ENCODE measurements around the gene F13A1.

DNA sequence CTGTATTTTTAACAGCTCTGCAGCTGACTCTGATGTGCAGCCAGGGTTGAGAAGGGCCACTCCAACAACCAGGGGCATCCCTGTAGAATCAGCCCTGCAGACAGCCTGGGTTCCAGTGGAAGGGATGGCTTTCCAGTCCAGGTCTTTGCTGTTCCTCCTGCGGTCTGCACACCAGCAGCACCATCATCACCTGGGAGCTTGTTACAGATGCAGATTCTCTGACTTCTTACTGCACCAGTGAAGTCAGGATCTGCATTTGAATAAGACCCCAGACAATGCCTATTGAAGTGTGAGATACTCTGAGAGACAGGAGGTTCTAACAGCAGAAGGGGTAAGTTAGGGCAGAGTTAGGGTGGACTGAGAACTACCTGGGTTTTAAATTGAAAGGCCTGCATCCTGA is 151.3 kb downstream of the F13A1 start:
- no peak for TF ChIP-seq POLR2A (IDR thresholded peaks at IDR 0.05)
- TF ChIP-seq, protein P1, sequence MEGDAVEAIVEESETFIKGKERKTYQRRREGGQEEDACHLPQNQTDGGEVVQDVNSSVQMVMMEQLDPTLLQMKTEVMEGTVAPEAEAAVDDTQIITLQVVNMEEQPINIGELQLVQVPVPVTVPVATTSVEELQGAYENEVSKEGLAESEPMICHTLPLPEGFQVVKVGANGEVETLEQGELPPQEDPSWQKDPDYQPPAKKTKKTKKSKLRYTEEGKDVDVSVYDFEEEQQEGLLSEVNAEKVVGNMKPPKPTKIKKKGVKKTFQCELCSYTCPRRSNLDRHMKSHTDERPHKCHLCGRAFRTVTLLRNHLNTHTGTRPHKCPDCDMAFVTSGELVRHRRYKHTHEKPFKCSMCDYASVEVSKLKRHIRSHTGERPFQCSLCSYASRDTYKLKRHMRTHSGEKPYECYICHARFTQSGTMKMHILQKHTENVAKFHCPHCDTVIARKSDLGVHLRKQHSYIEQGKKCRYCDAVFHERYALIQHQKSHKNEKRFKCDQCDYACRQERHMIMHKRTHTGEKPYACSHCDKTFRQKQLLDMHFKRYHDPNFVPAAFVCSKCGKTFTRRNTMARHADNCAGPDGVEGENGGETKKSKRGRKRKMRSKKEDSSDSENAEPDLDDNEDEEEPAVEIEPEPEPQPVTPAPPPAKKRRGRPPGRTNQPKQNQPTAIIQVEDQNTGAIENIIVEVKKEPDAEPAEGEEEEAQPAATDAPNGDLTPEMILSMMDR (IDR thresholded peaks at IDR 0.05), result no peak

Data from testis (tissue), 2 donors.